G401.6 (cell line): Measurements from ENCODE around the gene SGMS1.
"Not testable (repeated sequence)": the region's sequence is repeated elsewhere in the genome, so short reads cannot be mapped to it uniquely, and the experiment has no call there.

ENCODE experiments used
- FAIRE-seq: peaks from 2 replicates; lab custom pipeline; 2012; peaks lifted over from hg19 to GRCh38; lab: Jason Lieb, UNC

Gene SGMS1

DNA sequence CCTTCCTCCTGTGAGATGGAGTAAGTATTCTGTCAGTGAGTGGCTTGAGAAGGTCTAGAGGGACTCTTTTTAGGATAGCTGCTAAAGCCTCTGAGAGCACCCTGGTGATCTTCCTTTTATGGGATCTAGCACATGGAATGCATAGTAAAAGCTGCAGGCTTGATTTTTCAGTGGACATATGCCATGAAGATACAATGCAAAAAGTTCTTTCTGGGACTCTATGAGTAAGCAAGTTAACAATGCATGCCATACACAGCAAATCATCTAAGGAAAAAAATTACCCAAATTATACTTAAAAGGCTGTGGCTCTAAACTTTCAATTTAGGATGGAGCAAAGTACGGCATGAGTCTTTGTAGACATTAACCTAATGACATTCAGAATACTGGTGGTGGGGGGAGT, 154.5 kb downstream of the SGMS1 start:
- no peak for FAIRE-seq

DNA sequence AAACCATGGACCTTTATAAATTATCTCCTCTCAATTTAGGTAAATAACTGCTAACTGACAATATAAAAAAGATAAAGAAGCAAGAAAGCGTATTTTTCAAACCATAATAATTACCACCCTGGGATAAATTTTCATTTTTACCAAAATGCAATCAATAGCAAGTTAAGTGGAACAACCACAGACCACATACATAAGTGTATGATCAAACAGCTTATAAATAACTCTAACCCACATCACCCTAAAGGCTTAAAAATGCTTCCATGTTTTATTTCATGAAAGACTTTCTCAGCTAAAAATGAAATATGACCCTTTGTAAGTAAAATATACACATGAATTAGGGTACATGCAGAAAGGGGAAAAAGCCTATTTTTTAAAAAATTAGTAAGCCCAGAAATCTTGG, 156.5 kb downstream of the SGMS1 start:
- FAIRE-seq = peak; percentile 30

DNA sequence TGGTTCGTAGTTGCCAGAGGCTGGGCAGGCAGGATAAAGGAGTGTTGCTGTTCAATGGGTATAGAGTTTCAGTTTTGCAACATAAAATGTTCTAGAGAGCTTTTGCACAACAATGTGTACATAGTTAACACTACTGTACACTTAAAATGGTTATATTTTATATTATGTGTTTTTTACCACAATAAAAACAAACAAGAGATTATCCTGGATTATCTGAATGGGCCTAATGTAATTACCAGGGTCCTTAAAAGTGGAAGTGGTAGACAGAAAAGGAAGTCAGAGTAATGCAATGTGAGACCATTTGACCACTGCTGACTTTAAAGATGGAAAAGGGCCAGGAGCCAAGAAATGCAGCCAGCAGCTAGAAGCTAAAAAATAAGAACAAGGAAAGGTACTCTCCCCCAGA, 159.7 kb downstream of the SGMS1 start:
- FAIRE-seq = no peak

DNA sequence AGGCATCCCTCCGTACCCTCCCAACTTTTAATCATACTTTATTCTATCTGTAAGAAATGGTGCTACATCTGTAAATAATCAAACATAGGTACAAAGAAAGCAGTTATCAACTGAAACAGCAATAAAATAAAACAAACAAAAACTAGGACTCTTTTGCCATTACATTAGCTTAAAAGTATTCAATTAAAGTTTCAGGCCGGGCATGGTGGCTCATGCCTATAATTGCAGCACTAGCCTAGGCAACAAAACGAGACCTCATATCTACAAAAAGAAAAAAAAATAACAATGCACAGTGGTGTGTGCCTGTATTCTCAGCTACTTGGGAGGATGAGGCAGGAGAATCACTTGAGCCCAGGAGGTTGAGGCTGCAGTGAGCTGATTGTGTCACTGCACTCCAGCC, 161.9 kb downstream of the SGMS1 start:
- FAIRE-seq = no peak

DNA sequence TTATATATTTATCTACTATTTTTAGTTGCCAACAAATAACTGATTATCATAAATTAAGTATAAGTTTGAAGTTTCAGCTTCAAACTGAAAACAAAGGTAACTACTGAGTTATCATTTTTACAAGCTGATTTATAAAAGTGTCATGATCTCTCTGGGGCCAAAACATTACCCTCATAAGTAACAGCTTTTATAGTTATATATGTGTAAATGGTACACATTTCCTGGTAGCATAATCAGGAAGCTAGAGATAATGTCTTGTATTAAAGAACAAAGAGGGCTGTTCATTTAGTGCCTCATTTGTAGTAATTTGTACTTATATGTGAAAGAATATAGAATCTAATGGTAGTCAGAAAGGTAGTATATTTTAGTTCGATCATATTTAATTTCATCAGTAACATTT, 162.6 kb downstream of the SGMS1 start:
- no peak for FAIRE-seq

DNA sequence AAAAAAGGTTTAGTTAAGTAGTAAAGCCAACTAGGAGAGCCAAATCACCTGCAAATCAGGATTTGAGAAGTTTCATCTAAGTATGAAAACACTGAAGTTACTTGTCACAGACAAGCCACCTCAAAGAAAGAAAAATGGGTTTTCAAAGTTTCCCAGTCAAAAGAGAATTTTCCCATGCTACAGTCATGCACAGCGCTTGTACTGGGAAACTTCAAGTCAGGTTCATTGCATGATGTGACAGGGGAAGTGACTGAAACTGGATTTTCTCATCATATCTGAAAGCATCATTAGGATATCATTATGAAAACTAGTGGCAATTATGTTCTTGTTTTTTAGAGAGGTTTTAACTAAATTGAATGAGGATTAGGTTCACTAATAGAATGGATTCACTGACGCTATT, 167.0 kb downstream of the SGMS1 start:
- no peak for FAIRE-seq

DNA sequence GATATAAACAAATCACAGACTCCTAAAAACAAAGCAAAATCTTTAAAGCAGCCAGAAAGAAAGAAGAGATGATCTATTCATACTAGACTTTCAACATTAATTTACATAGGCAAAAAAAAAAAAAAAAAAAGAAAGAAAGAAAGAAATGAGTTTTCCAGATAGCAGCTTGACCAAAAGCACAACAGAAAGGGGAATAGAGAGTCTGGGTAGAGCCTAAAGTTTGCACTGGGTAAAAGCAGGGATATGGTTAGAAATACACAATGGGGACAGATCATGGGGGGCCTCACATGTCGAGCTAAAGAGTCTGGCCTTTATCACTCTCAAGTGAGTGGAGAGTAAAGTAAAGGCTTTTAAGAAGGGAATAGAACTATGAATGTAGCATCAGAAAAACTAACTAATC, 169.8 kb downstream of the SGMS1 start:
- no peak for FAIRE-seq

DNA sequence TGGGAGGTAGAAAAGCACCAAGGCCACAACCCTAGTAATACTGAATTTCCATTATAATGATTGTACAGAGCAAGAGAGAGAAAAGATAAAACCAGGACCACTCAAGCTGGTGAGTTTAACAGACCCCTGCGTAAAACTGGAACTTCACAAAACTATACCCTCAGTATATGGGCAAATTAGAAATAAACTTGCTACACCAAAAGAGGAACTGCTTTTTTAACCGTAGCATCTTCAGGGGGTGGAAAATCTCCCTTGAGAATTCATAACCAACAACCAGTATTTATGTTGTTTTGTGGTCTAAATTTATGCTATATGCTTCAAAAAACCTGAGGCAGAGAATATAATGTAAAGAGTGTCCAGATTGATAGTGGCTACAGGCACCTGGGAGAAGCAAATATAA, 171.2 kb downstream of the SGMS1 start:
- no peak for FAIRE-seq

DNA sequence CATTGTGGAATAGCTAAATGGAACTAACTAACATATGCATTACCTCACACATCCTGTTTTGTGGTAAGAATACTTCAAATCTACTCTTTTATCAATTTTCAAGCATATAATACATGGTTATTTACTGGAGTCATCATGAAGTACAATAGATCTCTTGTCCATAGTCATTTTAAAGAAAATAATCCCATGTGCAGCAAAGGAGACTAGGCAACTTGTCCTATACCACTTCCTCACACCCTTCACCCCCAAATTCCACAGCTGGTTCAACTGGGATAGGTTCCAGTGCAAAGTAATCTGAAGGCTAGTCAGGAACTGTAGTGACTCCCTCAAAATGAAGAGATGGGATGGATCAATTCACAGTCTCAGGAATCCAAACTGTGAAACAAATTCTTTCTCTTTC, 176.1 kb downstream of the SGMS1 start:
- FAIRE-seq = no peak

DNA sequence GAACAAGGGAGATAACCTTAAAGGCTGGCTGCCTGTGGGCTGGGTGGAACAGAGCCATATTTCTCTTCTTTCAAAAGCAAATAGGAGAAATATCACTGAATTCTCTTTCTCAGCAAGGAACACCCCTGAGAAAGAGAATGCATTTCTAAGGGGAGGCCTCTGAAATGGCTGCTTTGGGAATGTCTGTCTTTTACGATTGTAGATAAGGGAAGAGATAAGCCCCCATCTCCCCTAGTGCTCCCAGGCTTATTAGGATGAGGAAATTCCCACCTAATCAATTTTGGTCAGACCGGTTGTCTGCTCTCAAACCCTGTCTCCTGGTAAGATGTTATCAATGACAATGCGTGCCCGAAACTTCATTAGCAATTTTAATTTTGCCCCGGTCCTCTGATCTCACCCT, 178.0 kb downstream of the SGMS1 start:
- not testable (repeated sequence) for FAIRE-seq

DNA sequence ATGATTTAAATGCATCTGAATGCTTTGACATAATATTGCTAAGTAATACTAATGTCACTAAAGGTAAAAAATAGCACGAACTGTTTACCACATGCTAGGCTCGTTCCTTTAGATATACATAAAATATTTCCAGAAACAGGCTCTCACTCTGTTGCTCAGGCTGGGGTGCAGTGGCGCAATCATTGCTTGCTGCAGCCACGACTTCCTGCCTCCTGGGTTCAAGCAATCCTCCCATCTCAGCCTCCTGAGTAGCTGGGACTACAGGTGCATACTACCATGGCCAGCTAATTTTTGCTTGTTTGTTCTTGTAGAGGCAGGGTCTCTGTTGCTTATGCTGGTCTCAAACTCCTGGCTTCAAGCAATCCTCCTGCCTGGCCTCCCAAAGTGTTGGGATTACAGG, 183.3 kb downstream of the SGMS1 start:
- FAIRE-seq = no peak

DNA sequence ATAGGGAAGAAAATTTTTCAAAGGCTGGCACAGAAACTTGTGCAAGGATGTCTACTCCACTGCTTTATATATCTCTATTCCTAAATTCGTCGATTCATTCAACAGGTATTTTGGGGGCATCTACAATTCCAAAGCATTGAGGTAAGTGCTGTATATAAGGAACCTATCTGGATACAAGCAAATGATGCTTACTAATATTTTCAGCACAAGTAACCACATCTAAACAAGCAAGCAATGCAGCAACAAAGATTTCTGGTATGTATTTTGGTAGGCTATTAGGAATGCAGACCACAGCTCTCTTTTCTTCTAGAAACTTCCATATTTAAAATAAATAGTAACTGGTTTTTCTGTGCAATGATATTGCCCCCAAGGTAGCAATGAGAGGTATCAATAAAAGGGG, 183.9 kb downstream of the SGMS1 start:
- FAIRE-seq = no peak

DNA sequence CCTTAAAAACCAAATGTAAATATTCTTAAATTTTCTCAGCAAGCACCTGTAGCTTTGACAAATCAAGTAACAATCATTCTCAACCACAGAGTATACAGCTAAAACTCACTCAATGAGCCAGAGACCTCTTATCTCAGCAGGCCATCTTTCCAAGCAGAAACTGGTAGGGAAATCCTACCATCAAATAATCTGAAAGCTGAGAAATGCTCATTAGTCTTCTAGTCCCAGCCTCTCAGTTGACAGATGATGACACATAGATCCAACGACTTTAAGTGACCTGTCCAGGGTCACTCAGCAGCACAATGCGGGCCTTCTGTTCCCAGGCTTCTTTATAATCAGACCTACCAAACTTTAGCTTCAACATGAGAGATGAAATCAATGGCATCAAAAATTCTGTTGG, 184.6 kb downstream of the SGMS1 start:
- FAIRE-seq = no peak

DNA sequence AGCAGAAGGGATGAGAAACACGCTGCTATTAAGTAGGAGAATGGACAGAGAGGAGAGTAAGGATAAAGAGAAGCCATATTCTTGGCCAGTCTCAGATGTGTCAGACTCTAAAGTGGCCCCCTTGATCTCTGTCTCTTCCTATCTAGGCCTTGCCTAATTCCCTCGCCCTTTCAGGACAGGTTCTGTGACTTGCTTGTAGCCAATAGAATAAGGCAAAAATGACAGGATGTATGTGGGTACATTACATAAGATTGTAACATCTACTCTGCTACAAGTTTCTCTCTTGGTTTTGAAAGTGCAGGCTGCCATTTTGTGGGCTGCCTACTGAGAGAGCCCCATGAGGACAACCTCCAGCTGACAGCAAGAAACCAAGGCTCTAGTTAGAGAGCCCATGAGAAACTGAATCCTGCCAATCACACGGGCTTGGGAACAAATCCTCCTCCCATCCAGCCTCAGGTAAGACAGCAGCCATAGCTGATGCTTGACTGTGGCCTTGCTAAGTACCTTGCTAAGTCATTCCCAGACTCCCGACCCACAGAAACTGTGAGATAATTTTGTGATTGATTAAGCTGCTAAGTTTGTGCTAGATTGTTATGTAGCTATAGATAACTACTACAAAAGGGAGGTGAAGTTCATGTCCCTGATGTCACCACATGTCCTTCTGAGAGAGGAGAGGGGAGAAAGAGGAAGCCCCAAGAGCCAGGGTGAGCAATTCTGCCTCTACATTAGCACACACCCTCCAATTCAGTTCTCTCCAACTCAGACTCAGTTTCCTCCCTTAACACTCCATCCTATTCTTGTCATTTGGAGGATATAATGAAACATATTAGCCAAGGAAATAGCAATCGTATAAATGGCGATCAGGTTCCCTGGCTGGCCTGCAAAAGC, 185.5 kb downstream of the SGMS1 start:
- no peak for FAIRE-seq

DNA sequence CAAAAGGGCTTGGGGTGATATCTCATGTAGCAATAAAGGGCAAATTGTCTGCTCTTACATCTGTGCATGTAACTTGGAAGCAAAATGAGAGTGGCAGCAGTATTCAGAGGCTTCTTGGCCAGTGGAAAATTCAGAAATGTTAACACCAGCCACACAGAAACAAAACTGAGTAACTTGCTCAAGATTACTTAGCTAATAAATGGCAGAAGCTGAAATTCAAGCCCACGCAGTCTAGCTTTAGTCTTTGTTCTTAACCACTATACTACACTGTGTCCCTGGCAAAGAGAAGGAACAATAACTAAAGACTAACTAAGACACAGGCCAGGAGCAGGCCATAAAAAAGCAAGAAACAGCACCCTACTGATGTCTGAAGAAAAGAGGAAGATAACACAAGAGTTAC, 186.5 kb downstream of the SGMS1 start:
- no peak for FAIRE-seq

DNA sequence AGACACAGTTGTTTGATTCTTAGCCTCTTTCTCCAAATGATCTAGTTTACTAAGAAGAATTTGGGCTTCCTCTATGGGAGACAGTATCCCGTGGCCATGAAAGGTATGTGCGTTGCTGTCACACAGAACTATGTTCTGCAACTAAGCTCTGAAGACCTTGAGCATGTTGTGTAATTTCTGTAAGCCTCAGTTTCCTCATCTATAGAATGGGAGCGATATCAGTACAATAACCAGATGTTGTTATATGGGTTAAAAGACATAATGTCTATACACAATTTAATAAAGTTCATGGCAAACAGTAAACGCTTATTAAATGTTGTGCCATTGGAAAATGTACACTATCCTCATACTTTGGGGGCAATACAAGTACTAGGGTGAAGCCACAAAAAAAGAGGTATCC, 187.0 kb downstream of the SGMS1 start:
- FAIRE-seq = no peak

DNA sequence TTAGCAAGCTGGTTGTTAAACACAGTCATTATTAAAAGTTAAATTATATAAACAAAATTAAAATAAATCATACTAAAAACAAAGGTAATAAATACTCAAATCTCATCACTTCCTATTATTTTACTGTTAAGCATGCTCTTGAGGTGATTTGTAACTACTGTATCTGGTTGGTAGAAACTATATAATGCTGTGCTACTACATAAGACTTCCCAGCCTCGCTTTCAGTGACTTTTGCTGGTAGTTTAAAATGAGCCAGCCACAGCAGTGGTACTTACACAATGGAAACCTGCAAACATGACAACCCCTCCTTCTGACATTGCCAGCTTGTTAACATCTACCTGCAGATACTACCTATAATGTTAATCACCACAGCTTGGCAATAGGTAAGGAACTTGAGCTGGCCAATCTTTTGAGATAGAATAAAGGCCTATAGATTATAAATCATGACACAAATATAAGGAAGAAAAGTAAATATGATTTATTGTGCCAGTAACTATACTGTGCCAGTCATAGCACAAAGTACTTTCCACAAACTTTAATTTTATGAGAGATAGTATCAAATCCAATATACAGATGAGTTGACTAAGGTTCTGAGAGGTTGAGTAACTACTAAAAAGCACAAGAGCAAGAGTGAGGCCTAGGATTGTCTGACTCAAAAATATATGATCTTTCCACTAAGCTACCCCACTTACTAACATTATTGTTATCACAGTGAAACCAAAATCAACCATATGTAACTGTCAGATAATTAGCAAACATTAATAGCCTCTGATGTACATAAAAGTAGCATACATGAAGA, 191.3 kb downstream of the SGMS1 start:
- FAIRE-seq = no peak

DNA sequence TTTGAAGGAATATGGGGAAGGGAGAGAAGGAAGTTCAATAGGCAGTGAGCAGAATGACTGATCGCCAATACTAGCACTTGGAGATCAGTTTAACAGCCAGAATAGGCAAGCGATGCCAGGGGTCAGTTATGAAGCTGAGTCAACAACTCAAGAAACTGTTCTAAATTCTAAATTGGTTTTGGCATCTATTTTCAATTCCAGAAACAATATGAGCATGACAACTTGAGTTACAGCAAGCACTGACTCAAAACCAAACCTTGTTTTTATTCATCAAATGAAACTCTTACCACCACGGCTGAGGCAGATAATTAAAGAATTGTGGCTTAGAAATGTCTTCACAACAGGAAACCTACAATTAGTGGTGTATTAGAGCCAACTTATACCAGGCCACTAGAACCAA, 192.0 kb downstream of the SGMS1 start:
- no peak for FAIRE-seq

DNA sequence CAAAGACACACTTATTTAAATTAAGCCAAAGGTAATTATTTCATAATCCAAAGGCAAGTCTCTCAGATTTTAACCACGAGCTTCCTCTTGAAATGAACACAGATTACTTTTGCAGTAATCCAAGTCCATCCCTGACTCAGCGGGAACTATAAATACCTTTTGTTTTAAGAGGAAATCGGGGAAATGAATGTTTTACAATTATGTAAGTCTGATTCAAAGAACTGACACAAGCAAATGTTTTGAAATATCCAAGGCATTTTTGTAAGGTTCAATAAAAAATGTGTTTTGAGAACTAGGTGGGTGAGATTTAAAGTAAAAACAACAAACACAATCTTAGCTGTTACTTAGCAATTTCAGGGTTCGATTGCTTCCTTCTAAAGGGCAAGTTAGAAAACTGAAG, 192.6 kb downstream of the SGMS1 start:
- no peak for FAIRE-seq

DNA sequence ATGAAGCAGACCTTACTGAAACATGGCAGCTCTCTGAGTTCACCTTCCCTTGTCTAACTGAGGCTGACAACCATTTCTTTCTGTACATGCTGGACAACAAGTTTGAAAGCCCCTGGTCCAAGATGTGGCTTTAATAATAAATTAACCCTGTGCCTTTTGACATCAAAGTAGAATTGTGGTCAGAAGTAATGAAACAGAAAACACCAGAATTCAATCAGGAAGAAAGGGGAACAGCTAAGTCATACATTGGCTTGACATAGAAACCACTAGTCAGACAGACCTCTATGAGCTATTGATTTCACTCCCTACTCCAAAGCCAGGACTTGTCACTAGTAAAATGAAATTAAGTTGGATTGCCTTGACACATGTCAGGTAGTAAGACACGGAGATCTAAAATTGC, 197.3 kb downstream of the SGMS1 start:
- no peak for FAIRE-seq

DNA sequence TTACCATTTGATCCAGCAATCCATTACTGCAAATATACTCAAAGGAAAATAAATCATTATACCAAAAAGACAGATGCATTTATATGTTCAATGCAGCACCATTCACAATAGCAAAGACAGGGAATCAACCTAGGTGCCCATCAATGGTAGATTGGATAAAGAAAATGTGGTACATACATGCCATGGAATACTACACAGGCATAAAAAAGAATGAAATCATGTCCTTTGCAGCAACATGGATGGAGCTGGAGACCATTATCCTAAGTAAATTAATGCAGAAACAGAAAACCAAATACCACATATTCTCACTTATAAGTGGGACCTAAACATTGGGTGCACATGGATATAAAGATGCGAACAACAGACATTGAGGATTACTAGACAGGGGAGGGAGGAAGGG, 198.5 kb downstream of the SGMS1 start:
- not testable (repeated sequence) for FAIRE-seq

DNA sequence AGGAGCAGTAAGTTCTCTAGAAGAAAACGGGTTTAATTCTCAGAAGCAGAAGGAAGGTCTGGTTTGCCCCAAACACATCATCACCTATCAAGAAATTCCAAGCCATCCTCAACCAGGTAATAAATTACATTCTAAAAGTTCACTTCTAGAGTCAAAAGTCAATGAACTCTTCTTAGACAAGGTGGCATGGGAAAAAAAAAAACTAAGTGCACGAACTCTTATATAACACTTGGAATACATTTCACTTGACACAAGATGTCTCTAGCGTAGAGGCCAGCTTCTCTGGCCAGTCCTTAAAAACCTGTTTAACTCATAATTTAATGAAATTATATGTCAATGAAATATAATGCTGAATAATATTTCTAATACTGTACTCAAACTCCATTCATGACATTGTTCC, 200.3 kb downstream of the SGMS1 start:
- no peak for FAIRE-seq

DNA sequence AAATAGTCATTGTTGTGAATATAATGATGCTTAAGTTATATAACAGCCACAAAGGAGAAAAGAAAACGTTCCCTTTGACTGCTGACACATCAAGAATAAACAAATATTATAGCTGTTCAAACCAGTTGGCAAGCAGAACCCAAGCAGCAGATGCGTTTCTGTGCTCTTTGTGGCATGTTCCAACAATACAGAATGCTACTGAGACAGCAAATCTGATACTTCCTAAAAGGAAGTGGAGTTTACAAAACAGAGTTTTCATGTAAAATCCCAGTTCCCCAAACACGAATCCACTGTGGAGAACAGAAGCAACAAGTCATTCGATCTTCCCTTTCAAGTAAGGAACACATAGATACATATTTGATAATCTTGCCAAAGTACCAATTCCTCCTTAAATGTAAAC, 201.5 kb downstream of the SGMS1 start:
- no peak for FAIRE-seq
